K562 (cell line): Measurements from ENCODE around the gene COLQ. TPM values are rescaled to one million over a fixed set of nuclear protein-coding genes. Genes with fewer than 3 reads are reported as not detected.

Experiments used
- CHCHD3 ChIP-seq: fragments of 250-450 bp; sonication (Bioruptor Pico); IDR thresholded peaks from 2 replicates; pipeline ENCODE4 v2.1.2; 2022; ENCODE audit warnings: mild to moderate bottlenecking
- MCM3 ChIP-seq: fragments of 450-650 bp; IDR thresholded peaks from 2 replicates; pipeline ENCODE4 v1.6.1; 2016
- MEF2D ChIP-seq: conservative IDR thresholded peaks from 2 replicates; pipeline ENCODE4 v1.6.1; 2016; ENCODE audit warnings: low read depth, missing genetic modification characterization, missing compliant biosample characterization
- MTA3 ChIP-seq: fragments of 450-650 bp; formaldehyde crosslinking; IDR thresholded peaks from 2 replicates; pipeline ENCODE4 v1.6.1; 2017; ENCODE audit warnings: mild to moderate bottlenecking, borderline replicate concordance
- RBM39 ChIP-seq: fragments of 200-400 bp; formaldehyde crosslinking; optimal IDR thresholded peaks from 2 replicates; pipeline ENCODE3; 2018; ENCODE audit warnings: low read depth, low read length
- RUNX1 ChIP-seq: sonication (generic); IDR thresholded peaks from 2 replicates; pipeline ENCODE4 v1.6.1; 2016; ENCODE audit warnings: antibody characterized with exemption, low read depth
- SRSF1 ChIP-seq: fragments of 200-400 bp; formaldehyde crosslinking; IDR thresholded peaks from 2 replicates; pipeline ENCODE4 v1.6.1; 2017; ENCODE audit warnings: mild to moderate bottlenecking, low read depth, low read length, moderate library complexity
- ZNF3 ChIP-seq: fragments of 250-450 bp; sonication (Bioruptor Pico); IDR thresholded peaks from 2 replicates; pipeline ENCODE4 v1.5.0; 2021; ENCODE audit warnings: mild to moderate bottlenecking, moderate library complexity
- ZNF780A ChIP-seq: fragments of 250-450 bp; sonication (Bioruptor Pico); IDR thresholded peaks from 2 replicates; pipeline ENCODE4 v1.5.0; 2021; ENCODE audit warnings: mild to moderate bottlenecking
- polyA plus RNA-seq, 8 experiments: library from polyadenylated mRNA; depleted of rRNA in 4 of 8; stranded (reverse) in 5 of 8; unstranded in 3 of 8; fragments of >200 nt; fragmentation: Nextera tagmentation in 2 of 8; fragmentation: Illumina TruSeq in 1 of 8; extraction: Ambion mirVana in 2 of 8; extraction: Trizol in 1 of 8; gene quantifications; 2 replicates each; pipeline versions ENCODE4 v1.2.1 to v1.2.3, GENCODE V29; 2011 to 2014; ENCODE audit warnings: inconsistent platforms in 1 of 8, missing spikeins in 1 of 8
- total RNA-seq, 7 experiments: library from RNA; depleted of rRNA in 6 of 7; stranded (reverse); fragments of >200 nt in 6 of 7; fragmentation: Illumina TruSeq in 2 of 7; extraction: Trizol in 2 of 7; gene quantifications; 2 replicates each; pipeline versions ENCODE4 v1.2.1 to v1.2.3, GENCODE V29; 2011 to 2021; ENCODE audit warnings: low replicate concordance in 1 of 7
- TF ChIP-seq, protein P1 (sequence below): fragments of 250-450 bp; sonication (Bioruptor Pico); IDR thresholded peaks from 2 replicates; pipeline ENCODE4 v1.8.0; 2021; ENCODE audit warnings: mild to moderate bottlenecking, moderate library complexity
- TF ChIP-seq, protein P2 (sequence below): fragments of 450-650 bp; IDR thresholded peaks from 2 replicates; pipeline ENCODE4 v1.6.1; 2017; ENCODE audit warnings: mild to moderate bottlenecking, moderate library complexity
- TF ChIP-seq, protein P3 (sequence below): fragments of 200-800 bp; sonication (Bioruptor generic); IDR thresholded peaks from 2 replicates; pipeline ENCODE4 v1.6.1; 2016; ENCODE audit warnings: missing genetic modification characterization, missing compliant biosample characterization
- TF ChIP-seq, protein P4 (sequence below): fragments of 250-450 bp; sonication (Bioruptor Pico); IDR thresholded peaks from 2 replicates; pipeline ENCODE4 v1.9.0; 2021; ENCODE audit warnings: mild to moderate bottlenecking, inconsistent platforms
- TF ChIP-seq, protein P5 (sequence below): fragments of 250-450 bp; sonication (Bioruptor Pico); IDR thresholded peaks from 2 replicates; pipeline ENCODE4 v1.5.0; 2021; ENCODE audit warnings: mild to moderate bottlenecking, borderline replicate concordance

Gene COLQ
- total and polyA plus RNA-seq, 9 of the 15 experiments (the other 6 are each of a cell fraction or from before 2014, with no cell fraction given) = 0.04 to 0.36 (median 0.27) TPM; not detected in 4

DNA sequence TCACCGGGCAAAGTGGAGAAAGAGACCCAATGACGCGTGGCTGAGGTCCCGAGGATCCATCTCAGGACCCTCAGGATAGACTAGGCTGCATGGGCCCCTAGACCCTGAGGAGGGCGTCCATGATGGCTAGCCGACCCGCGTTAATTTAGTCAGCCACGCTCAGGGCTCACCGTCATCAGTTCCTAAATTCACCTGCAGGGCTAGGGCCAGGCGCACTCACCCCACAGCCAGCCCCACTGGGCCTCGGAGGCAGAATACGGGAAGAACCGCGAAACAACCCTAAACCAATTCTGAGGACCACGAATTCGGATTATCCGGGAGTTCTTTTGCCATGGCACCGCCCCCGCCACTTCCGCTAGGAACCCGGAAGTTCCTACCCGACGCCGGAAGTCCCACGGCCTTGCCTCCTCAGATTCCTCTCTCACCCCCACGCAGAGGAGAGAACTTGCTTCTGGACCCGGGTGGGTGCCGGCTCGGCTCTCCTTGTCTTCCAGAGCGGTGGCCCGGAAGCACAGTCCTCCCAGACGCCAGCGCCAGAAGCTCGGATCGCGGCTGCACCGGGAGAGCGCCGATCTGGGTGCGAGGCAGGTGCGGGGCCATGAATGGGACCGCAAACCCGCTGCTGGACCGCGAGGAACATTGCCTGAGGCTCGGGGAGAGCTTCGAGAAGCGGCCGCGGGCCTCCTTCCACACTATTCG is 94.2 kb downstream of the COLQ start, which contains the start of the genes EAF1 and METTL6 (continued):
- TF ChIP-seq CHCHD3 (CRISPR knock-in tag) (no peak), MTA3 (0 out of 2 replicates have a peak, but pooled peaks have one; percentile 66), MCM3 (no peak), ZNF780A (no peak), RUNX1 (no peak), SRSF1 (no peak), ZNF3 (no peak), RBM39 (no peak), MEF2D (tag) (no peak)
- TF ChIP-seq, protein P1, sequence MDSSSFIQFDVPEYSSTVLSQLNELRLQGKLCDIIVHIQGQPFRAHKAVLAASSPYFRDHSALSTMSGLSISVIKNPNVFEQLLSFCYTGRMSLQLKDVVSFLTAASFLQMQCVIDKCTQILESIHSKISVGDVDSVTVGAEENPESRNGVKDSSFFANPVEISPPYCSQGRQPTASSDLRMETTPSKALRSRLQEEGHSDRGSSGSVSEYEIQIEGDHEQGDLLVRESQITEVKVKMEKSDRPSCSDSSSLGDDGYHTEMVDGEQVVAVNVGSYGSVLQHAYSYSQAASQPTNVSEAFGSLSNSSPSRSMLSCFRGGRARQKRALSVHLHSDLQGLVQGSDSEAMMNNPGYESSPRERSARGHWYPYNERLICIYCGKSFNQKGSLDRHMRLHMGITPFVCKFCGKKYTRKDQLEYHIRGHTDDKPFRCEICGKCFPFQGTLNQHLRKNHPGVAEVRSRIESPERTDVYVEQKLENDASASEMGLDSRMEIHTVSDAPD = no peak
- TF ChIP-seq, protein P2, sequence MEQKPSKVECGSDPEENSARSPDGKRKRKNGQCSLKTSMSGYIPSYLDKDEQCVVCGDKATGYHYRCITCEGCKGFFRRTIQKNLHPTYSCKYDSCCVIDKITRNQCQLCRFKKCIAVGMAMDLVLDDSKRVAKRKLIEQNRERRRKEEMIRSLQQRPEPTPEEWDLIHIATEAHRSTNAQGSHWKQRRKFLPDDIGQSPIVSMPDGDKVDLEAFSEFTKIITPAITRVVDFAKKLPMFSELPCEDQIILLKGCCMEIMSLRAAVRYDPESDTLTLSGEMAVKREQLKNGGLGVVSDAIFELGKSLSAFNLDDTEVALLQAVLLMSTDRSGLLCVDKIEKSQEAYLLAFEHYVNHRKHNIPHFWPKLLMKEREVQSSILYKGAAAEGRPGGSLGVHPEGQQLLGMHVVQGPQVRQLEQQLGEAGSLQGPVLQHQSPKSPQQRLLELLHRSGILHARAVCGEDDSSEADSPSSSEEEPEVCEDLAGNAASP = no peak
- TF ChIP-seq, protein P3, sequence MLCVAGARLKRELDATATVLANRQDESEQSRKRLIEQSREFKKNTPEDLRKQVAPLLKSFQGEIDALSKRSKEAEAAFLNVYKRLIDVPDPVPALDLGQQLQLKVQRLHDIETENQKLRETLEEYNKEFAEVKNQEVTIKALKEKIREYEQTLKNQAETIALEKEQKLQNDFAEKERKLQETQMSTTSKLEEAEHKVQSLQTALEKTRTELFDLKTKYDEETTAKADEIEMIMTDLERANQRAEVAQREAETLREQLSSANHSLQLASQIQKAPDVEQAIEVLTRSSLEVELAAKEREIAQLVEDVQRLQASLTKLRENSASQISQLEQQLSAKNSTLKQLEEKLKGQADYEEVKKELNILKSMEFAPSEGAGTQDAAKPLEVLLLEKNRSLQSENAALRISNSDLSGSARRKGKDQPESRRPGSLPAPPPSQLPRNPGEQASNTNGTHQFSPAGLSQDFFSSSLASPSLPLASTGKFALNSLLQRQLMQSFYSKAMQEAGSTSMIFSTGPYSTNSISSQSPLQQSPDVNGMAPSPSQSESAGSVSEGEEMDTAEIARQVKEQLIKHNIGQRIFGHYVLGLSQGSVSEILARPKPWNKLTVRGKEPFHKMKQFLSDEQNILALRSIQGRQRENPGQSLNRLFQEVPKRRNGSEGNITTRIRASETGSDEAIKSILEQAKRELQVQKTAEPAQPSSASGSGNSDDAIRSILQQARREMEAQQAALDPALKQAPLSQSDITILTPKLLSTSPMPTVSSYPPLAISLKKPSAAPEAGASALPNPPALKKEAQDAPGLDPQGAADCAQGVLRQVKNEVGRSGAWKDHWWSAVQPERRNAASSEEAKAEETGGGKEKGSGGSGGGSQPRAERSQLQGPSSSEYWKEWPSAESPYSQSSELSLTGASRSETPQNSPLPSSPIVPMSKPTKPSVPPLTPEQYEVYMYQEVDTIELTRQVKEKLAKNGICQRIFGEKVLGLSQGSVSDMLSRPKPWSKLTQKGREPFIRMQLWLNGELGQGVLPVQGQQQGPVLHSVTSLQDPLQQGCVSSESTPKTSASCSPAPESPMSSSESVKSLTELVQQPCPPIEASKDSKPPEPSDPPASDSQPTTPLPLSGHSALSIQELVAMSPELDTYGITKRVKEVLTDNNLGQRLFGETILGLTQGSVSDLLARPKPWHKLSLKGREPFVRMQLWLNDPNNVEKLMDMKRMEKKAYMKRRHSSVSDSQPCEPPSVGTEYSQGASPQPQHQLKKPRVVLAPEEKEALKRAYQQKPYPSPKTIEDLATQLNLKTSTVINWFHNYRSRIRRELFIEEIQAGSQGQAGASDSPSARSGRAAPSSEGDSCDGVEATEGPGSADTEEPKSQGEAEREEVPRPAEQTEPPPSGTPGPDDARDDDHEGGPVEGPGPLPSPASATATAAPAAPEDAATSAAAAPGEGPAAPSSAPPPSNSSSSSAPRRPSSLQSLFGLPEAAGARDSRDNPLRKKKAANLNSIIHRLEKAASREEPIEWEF = no peak
- TF ChIP-seq, protein P4, sequence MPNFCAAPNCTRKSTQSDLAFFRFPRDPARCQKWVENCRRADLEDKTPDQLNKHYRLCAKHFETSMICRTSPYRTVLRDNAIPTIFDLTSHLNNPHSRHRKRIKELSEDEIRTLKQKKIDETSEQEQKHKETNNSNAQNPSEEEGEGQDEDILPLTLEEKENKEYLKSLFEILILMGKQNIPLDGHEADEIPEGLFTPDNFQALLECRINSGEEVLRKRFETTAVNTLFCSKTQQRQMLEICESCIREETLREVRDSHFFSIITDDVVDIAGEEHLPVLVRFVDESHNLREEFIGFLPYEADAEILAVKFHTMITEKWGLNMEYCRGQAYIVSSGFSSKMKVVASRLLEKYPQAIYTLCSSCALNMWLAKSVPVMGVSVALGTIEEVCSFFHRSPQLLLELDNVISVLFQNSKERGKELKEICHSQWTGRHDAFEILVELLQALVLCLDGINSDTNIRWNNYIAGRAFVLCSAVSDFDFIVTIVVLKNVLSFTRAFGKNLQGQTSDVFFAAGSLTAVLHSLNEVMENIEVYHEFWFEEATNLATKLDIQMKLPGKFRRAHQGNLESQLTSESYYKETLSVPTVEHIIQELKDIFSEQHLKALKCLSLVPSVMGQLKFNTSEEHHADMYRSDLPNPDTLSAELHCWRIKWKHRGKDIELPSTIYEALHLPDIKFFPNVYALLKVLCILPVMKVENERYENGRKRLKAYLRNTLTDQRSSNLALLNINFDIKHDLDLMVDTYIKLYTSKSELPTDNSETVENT = no peak
- TF ChIP-seq, protein P5, sequence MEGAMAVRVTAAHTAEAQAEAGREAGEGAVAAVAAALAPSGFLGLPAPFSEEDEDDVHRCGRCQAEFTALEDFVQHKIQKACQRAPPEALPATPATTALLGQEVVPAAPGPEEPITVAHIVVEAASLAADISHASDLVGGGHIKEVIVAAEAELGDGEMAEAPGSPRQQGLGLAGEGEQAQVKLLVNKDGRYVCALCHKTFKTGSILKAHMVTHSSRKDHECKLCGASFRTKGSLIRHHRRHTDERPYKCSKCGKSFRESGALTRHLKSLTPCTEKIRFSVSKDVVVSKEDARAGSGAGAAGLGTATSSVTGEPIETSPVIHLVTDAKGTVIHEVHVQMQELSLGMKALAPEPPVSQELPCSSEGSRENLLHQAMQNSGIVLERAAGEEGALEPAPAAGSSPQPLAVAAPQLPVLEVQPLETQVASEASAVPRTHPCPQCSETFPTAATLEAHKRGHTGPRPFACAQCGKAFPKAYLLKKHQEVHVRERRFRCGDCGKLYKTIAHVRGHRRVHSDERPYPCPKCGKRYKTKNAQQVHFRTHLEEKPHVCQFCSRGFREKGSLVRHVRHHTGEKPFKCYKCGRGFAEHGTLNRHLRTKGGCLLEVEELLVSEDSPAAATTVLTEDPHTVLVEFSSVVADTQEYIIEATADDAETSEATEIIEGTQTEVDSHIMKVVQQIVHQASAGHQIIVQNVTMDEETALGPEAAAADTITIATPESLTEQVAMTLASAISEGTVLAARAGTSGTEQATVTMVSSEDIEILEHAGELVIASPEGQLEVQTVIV (CRISPR knock-in tag) = no peak
